Inflammatory macrophage (primary cell): ENCODE data around the gene GPSM1.

Source experiments
- DNase-seq, 2 donors: peaks; one replicate each; pipeline ENCODE4 v3.0.0-alpha.2; 2020 to 2022

The GPSM1 gene

DNA sequence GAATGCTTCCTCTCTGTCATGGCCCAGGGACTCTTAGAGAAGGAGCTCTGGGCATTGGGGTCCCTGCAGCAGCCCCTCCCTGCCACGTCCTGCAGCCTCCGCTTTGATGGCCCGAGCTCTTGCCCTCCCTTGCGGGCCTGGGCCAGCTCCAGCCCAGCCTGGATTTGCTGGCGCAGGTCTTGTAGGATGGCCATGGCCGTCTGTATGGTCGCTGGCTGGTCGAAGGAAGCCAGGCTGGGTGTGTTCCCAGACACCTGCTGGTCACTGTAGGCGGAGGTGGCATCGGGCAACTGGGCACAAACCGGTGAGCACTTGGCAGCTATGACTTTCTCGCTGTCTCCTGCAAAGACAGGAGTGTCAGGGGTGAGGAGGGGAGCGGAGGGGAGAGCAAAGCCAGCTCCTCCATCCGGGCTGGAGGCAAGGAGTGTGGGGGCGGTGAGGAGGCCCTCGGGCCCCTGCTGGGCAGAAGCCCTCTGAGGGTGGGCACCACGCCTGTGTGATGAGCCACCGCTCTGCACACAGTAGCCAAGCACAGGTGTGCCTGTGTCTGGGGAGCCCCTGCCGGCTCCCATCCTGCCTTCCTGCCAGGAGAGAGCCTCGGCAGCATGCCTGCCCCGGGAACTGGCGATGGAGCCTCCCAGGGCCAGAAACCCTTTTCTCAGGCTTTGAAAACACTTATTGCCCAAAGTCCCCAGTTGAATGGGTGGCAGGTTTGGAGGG is 35.9 kb upstream of the GPSM1 start:
- no peak for DNase-seq

- no peak for DNase-seq
Observed at GRCh38 chr9:136292026-136292538, 35.3 kb upstream of the GPSM1 start.

DNA sequence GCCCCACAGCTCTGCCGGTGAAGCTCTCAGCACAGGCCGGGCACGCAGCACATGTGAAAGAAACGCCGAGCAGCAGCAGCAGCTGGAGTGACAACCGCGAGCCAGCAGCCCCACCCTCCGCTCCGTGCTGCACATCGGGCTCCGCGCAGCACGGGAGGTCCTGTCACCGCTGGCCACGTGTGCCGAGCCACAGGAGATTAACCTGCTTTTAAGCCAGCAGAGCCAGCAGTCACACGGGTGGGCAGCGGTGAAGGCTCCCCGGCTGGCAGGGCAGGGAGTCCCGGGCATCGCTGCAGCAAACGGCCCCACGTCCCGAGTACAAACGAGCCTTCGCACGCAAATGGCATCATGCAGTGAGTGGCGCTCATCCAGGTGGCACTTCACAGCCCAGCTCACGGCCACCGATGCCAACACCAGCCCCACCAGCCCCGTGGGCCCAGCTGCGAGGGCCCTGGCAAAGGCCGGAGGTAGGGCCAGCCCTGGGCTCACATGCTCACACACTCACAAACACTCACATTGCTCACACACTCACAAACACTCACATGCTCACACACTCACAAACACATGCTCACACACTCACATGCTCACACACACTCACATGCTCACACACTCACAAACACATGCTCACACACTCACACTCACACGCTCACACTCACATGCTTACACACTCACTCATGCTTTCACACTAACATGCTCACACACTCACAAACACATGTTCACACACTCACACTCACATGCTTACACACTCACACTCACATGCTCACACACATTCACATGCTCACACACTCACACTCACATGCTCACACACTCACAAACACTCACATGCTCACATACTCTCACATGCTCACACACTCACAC is 34.5 kb upstream of the GPSM1 start:
- DNase-seq = no peak

DNA sequence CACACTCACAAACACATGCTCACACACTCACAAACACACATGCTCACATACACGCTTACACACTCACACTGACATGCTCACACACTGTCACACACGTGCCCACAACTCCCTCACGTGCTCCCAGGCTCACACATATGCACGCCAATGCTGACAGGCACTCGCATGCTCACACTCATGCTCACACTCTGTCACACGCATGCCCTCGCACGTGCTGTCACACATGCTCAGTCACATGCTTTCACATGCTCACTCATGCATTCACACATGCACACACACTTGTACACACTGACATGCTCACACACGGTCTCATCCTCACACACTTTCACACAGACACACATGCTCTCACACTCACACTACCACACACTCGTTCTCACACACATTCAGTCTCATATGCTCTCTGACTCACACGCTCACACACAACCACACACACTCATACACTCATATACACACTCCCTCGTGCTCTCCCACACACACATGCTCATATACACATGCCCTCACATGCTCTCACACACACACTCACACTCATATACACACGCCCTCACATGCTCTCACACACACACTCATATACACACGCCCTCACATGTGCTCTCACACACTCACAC is 33.8 kb upstream of the GPSM1 start:
- DNase-seq = no peak

GRCh38 chr9:136294437-136294836 is 32.9 kb upstream of the GPSM1 start:
- DNase-seq = no peak

GRCh38 chr9:136295055-136295454 is 32.3 kb upstream of the GPSM1 start:
- DNase-seq = no peak

- no peak for DNase-seq
Observed at GRCh38 chr9:136295542-136296433, 31.6 kb upstream of the GPSM1 start.

GRCh38 chr9:136296434-136297015 is 30.8 kb upstream of the GPSM1 start:
- no peak for DNase-seq

- DNase-seq = no peak
Observed at GRCh38 chr9:136297016-136297691, 30.2 kb upstream of the GPSM1 start.

GRCh38 chr9:136297766-136298735 is 29.3 kb upstream of the GPSM1 start:
- no peak for DNase-seq

GRCh38 chr9:136299116-136299515 is 28.2 kb upstream of the GPSM1 start:
- no peak for DNase-seq

DNA sequence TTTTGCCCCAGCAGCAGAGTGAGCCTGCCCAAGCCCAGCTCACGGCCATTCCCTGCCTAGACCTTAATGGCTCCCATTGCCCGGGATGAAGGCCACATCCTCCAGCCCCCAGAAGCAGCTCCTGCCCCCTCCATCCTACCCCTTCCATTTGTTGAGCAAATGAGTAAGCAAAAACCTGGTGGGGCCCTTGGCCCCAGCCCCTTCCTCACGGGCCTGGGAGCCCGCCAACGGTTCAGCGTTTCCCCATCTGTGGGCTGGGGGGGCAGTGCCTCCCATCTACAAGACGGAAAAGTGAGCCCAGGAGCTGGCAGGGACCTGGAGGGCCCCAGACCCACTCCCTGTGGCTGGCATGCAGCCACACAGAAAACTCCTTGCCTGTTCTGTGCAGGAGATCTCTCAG is 27.8 kb upstream of the GPSM1 start:
- DNase-seq = no peak

DNA sequence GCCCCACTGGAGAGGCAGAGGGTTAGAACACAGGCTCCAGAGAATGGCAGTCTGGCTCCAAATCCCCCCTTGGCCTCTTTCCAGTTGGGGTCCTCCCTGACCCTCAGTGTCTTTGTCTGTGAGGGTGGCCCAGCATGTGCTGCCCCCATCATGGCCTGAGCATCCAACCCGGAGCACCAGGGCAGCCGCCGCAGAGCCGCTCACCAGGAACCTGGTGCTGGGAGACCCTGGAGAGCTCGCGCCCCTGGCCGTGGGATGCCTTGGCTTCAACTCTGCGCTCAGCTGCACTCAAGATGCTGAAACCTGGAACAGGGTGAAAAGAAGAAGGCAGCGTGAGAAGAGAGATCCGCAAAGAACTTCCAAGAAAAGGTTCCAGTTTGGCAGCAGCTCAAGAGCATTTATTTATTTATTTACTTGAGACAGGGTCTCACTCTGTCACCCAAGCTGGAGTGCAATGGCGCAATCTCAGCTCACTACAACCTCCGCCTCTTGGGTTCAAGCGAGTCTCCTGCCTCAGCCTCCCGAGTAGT is 27.3 kb upstream of the GPSM1 start:
- DNase-seq = no peak

GRCh38 chr9:136300866-136301265 is 26.5 kb upstream of the GPSM1 start:
- no peak for DNase-seq

DNA sequence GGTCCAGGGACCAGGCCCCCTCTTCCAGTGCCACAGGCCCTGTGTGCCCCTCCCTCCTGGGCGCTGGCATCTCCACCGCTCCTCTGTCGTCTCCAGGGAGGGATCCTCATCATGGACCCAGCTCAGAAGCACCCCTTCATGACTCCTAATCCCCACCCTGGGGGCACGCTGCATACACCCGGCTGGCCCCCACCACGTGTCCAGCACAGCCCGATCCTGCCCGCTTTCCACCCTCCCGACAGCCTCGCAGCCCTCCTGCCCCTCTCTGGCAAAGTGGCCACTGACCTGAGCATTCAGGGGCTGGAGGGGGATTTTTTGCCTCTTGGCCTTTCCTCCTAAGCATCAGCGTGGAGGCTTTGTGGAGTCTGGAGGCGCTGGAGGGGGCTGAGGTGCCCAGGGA is 24.8 kb upstream of the GPSM1 start:
- DNase-seq = no peak

DNA sequence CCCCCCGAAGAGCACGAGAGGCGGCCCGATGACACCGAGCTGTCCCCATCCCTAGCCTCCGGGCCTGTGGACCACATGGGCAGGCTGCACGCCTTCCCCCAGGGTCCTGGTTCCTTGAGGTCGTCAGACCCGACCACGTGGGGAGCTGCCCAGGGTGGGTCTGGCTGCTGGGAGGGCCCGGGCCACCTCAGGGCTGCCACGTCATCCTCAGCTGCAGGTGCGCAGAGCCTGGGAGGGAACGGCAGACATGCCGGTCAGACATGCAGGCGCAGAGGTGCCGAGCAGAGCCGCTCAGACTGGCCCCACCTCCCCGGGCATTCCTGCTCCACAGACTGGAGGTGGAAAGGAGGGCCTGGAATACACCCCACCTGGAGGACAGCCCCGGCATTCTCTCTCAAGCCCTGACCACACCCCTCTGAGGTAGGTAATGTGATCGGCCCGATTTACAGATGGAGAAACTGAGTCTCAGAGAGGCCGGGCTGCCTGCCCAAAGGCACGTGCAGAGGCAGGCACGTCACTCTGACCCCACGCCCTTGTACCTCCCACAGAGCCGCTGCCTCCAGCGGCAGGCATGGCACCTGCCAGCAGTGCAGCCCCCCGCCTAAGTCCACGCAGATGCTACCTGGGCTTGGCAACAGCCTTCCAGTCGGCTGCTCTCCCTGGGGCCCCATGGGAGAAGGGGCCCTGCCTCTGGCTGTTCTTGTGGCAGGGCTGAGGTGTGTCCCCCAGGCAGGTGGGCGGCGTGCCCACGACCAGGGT is 24.1 kb upstream of the GPSM1 start:
- no peak for DNase-seq

- no peak for DNase-seq
Observed at GRCh38 chr9:136303825-136304416, 23.4 kb upstream of the GPSM1 start, which contains the start of gene CCDC187. Gene CCDC187 (minus strand): TSS chr9:136304094. CDS start chr9:136303830, 264 bp downstream.

DNA sequence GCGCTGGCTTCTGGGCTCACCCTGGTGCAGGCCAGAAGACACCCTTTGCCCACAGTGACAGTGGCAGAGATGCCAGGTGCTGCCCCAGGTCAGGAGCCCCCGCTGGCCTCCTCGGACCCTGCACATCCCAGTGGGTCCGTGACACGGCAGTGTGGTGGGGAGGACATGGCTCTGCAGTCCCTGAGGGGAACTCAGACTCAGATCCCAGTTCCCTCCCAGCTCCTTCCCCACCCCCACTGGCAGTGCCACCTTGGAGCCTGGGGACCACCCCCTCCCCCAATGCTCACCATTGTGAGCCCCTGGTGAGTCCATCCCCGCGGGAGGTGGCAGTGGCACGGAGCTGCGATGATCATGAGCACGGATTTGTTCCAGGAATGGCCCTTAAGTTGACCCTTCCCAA is 22.9 kb upstream of the GPSM1 start:
- DNase-seq = no peak

- no peak for DNase-seq
Observed at GRCh38 chr9:136304981-136305380, 22.4 kb upstream of the GPSM1 start.
